HS-5 (cell line): ENCODE results near the gene FAM107A.

Experiments used
- DNase-seq: peaks from one replicate; pipeline ENCODE4 v3.0.0-alpha.2; 2012; ENCODE audit warnings: low read depth

FAM107A gene

GRCh38 chr3:58591517-58592510, 14.6 kb upstream of the FAM107A start:
- no peak for DNase-seq

- no peak for DNase-seq
Observed at GRCh38 chr3:58588030-58588614, 10.9 kb upstream of the FAM107A start.

DNA sequence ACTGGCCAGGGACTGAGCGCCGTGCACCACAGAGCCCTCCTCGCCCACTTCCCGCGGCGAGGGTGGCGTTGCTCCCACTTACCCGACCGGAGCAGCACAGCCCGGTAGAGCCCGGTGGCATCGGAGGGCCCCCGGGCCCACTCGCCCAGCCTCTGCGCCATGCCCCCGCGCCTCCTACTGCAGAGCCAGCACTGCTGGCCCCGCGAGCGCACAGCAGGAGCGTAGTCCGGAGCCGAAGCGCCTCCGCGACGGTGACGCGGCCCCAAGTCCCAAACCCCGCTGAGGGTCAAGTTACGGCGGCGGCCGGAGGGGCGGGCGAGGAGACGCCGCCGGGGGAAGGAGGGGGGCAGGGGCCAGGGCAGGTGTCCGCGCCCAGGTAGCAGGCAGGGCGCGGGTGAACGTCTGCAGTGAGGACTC, 9.6 kb upstream of the FAM107A start:
- no peak for DNase-seq

GRCh38 chr3:58585994-58586393, 8.8 kb upstream of the FAM107A start:
- no peak for DNase-seq

- DNase-seq = no peak
Observed at GRCh38 chr3:58585005-58585786, 8.0 kb upstream of the FAM107A start.

GRCh38 chr3:58584690-58585004, 7.5 kb upstream of the FAM107A start:
- DNase-seq = no peak

GRCh38 chr3:58581328-58582091, 4.3 kb upstream of the FAM107A start:
- DNase-seq = no peak

GRCh38 chr3:58580826-58581327, 3.7 kb upstream of the FAM107A start:
- no peak for DNase-seq

DNA sequence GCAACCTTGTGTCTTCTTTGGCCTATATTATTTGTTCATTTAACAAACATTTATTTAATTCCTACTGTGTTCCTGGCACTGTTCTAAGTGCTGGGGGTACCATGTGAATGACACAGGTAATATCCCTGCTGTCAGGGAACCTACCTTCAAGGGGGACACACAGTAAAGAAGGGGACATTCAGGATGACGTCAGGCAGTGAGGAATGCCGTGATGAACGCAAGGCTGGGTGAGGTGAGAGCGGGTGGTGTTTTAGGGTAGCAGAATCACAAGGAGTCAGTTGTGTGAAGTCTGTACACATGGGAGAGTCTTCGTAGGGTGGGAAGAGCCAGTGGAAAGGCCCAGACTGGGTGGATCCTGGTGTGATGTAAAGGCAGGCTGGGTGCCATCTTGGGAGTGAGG, 1.7 kb upstream of the FAM107A start:
- no peak for DNase-seq

DNA sequence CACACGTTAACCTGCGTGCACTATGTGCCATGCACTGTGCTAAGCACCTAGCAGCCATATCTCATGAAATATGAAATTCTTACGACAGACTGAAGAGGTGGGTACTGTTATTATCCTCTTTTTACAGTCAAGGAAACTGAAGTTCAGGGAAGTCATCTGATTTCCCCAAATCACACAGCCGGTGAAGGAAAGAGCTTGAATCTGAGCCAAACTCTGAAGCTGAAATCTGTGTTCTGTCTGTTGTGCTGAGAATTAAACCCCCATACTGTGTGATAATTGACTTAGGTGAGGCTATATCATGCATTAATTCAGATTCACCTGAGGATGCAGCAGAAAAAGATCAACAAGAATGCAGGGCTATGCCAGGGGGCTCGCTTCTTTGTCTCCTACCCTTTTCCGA, 475 bp downstream of the FAM107A start:
- no peak for DNase-seq

GRCh38 chr3:58575971-58576652, 1.1 kb downstream of the FAM107A start:
- DNase-seq = no peak

DNA sequence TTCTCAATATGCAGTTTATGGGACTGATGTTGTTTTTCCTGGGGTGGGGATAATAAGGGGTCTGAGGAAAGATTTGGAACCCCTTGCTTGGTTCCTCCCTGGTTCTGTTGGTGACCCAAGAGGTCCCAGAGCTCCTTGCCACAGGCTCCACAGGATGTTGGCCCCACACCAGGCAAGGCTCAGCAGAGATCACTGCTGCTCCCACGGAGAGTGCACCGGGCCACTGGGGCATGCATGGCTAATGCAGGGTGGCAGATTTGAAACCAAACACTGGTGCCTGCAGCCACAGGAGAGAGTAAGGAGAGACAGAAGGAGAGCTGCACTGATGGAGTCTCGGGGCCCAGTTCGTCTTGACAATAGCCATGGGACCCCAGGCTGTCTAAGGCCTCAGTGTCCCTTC, 2.5 kb downstream of the FAM107A start:
- DNase-seq = no peak

GRCh38 chr3:58574106-58574505, 3.1 kb downstream of the FAM107A start:
- no peak for DNase-seq

GRCh38 chr3:58573640-58574039, 3.6 kb downstream of the FAM107A start:
- DNase-seq = no peak

DNA sequence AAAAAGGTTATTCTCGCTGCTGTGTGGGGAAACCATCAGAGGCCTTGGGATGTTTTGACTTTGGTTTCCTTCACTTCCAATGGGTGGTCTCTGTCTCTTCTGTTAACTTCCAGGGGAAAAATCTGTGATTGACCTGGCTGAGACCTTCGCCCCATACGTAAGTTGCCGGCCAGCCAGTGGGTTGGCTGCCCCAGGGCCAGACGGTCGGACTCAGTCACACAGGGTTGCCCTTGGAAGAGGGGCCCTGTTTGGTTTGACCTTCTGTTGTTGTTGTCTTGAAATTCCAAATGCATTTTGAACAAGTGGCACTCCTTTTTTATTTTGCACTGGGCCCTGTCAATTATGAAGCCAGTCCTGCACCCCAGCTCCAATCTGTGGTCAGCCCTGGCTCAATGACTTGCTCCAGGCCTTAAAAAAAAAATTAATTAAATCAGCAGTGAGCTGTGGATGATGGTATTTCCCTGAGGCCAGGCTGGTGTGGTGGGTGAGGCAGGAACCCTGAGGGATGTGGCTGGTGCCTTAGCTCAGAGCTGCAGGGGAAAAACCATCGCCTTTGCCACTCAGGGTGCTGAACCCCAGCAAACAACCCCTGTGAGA, 4.5 kb downstream of the FAM107A start:
- DNase-seq = no peak

DNA sequence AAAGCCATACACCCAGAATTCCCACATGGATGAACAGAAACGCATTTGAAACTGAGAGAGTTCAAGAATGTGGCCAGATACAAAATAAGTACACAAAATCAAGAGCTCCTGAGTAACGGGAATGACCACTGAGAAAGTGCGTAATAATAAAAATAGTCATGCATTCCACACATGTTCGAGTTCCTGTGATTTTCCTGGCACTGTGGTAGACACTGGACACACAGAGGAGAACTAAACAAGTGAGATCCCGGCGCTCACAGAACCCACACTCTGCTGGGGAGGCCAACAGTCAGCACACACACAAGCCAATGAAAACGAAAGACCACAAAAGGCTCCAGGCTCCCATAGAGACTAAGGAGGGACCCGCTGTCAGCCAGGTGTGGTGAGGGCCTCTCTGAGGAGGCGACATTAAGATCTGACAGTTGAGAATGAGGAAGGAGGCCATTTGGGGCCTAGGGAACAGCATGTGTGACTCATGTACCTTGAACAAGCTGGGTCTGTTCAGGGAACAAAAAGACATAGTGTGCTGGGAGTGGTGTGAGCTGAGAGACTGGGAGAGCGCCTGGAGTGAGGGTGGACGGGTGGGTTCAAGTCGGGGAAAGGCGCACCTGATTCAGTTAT, 5.1 kb downstream of the FAM107A start:
- DNase-seq = no peak

DNA sequence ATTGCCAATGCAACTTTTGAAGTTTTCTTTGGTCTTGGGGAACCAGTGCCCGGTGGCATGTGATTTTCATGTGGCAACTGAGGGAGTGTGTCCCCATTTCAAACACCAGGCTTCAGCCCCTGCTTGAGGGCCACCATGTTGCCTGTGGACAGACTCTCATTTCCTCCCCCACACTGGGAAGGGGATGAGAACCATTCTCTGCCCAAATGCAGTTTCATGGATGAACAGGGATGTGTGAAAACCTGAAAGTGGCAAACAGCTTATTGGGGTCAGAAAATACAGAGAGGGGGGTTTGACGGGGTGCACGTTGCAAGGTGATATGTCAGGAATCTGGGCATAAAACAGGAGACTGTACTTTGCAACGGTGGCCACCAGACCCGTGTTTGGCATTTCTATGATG, 6.3 kb downstream of the FAM107A start:
- no peak for DNase-seq

GRCh38 chr3:58569287-58570001, 7.7 kb downstream of the FAM107A start:
- no peak for DNase-seq

DNA sequence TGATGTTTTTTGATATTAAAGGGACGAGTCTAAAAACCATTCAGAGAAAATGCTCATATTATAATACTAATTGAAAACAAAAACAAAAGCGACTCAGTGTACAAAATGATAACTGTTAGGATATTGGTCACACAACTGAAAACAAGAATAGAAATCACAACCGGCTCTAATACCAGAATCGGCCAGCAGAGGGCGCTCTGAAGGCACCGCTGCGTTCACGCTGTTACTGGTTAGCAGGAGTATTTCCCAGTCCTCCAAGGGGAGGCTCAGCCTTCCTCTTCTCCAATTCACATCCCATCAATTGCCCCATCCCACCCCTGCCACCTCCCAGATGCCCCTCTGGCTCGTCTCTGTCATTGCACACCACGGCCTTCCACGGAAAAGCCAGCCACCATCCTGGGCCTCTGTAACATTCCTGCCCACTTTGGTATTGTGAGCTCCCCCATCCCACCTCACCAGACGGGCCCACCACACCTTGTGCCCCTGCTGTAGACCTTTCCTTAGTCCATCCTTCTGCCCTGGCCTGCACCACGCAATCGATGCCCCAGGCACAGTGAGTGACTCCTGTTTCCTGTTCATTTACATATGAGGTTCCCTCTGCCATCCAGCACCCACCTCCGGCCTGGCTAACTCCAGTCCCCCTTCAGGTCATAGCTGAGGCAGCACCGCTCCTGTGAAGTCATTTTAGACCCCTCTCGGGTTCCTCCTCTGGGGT, 8.5 kb downstream of the FAM107A start:
- DNase-seq = no peak
